IMR-90 (cell line): Measurements from ENCODE around the gene MMD.

Experiments
- CHD1 ChIP-seq: IDR thresholded peaks from 2 replicates; pipeline ENCODE4 v1.6.1; 2012; ENCODE audit warnings: low read depth, low read length, improper control_type of control experiment
- CTCF ChIP-seq: conservative IDR thresholded peaks from 2 replicates; pipeline ENCODE4 v1.5.1; 2012; ENCODE audit warnings: mild to moderate bottlenecking, low read depth, low read length, improper control_type of control experiment
- MAZ ChIP-seq: IDR thresholded peaks from 2 replicates; pipeline ENCODE4 v1.6.1; 2012; ENCODE audit warnings: low read depth, mild to moderate bottlenecking, low read length, improper control_type of control experiment, moderate library complexity, borderline replicate concordance
- POLR2A ChIP-seq: IDR thresholded peaks from 2 replicates; pipeline ENCODE4 v1.6.1; 2012; ENCODE audit warnings: mild to moderate bottlenecking, low read depth, low read length
- RAD21 ChIP-seq: IDR thresholded peaks from 2 replicates; pipeline ENCODE4 v1.6.1; 2012; ENCODE audit warnings: low read length, improper control_type of control experiment
- RFX5 ChIP-seq: IDR thresholded peaks from 2 replicates; pipeline ENCODE4 v1.8.0; 2012; ENCODE audit warnings: low read depth, mild to moderate bottlenecking, low read length, moderate library complexity

DNA sequence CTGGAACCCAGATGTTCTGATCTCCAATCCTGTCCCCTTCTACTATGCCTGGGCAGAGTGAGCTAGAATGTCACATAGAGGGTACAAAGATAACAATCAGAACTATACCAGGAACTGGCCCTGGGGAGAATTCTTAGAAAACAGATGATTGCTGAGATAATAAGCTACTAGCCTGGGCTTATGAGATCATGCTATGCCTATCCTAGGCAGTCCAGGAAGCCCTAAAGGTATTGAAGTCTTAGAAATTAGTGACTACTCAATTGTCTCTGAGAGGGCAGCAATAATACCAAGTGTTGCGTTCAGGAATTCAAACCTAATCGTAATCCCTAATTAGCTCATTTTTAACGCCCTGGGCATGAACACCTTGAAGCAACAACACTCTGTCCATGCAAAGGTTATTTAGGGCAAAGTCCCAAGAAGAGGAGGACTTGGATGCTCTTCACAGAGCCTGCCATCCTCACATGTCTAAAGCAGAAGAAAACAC lies 77.1 kb downstream of the MMD start:
- TF ChIP-seq CTCF (no peak), MAZ (no peak), POLR2A (no peak), RAD21 (no peak), CHD1 (no peak), RFX5 (no peak)
